ENCODE results near the gene POLR3K. TPM values are rescaled to one million over a fixed set of nuclear protein-coding genes. Genes with fewer than 3 reads are reported as not detected.

POLR3K gene
- total and polyA plus RNA-seq, 2 donors (not counting 3 experiments of a cell fraction or from before 2014, with no cell fraction given): 20.6 to 33.2 TPM

DNA sequence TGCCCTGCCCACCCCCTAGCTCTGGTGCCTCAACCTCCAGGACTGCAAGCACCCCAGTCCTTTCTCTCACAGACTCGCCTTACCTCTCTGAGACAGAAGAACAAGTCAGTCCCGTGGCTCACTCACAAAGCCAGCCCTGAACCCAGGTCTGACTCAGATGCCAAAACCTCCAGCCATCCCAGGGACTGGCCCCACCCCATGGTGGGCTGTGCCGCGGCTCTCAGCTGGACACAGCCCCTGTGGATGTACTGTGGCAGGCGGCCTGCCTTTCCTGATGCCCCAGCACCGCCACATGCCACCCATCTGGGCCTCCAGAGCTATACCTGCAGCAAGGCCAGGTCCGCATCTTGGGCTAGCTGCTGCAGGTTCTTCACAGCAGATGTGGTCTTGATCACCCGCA lies 44.4 kb upstream of the POLR3K start:
- Histone ChIP-seq H3K36me3 (ENCODE audit: control insufficient read depth in 2 of 2, extremely low read depth in 1 of 2, insufficient read depth in 2 of 2, low read length in 2 of 2) (peaks cover 0 to 15% of the 10 kb centered on the region in 2 experiments), H3K9ac (replicated peaks; ENCODE audit: extremely low read depth, insufficient read depth, low read length) (no peak overlapping the region), H2AFZ (ENCODE audit: low read depth, low read length) (no peak overlapping the region), H4K20me1 (replicated peaks; ENCODE audit: control insufficient read depth, extremely low read depth, insufficient read depth, low read length) (no peaks in the 10 kb centered on the region), H3K27ac (ENCODE audit: insufficient read depth, low read depth, low read length) (no peak overlapping the region), H3K9me3 (replicated peaks; ENCODE audit: control insufficient read depth, insufficient read depth, low read length) (no peaks in the 10 kb centered on the region), H3K27me3 (ENCODE audit: control insufficient read depth in 2 of 2, insufficient read depth in 2 of 2, low read length in 2 of 2) (no peaks in the 10 kb centered on the region), H3K4me2 (ENCODE audit: insufficient read depth, low read length) (no peak overlapping the region), H3K4me3 (replicated peaks in 1 of 3; ENCODE audit: insufficient read depth in 1 of 3, low read depth in 1 of 3, low read length in 3 of 3) (no peak overlapping the region), H3K9me1 (replicated peaks; ENCODE audit: control insufficient read depth, extremely low read depth, insufficient read depth, low read length) (no peaks in the 10 kb centered on the region), H3K79me2 (ENCODE audit: control insufficient read depth, insufficient read depth, low read length) (no peaks in the 10 kb centered on the region), H3K4me1 (ENCODE audit: control insufficient read depth, extremely low read depth, insufficient read depth, low read length) (peaks cover 5% of the 10 kb centered on the region)
- POLR2A ChIA-PET: no interaction called here
- intact Hi-C loops (cut with micrococcal nuclease) (loop anchor here (1.0 kb wide), 1 partner anchor 33 kb away; no protein-coding TSS in a partner anchor), dilution Hi-C loops (cut with MboI; ENCODE audit: extremely low pct_ligation_motif_present, low sequenced_read_pairs) (no loop called here)
- BruUV-seq (replicated peaks): no TSS peak
- CTCF ChIA-PET: interaction anchor here (0.7 to 17.6 kb wide), 11 partner anchors 9 to 264 kb away, joined by 3 to 790 read pairs (median 10); partner anchors contain the start of genes HBQ1, MPG and RHBDF1
- DNase-seq (ENCODE audit: low read depth, low spot score) (no peak), FAIRE-seq (no peak)
- TF ChIP-seq POLR2A (IDR thresholded peaks at IDR 0.05; ENCODE audit: low read depth, low read length) (no peak), GATA2 (IDR thresholded peaks at IDR 0.05; ENCODE audit: insufficient read depth, insufficient read length, low read depth, low read length) (no peak), FOS (IDR thresholded peaks at IDR 0.05; ENCODE audit: borderline replicate concordance, insufficient read depth, low read length) (no peak), JUN (IDR thresholded peaks at IDR 0.05; ENCODE audit: borderline replicate concordance, insufficient read depth, insufficient read length, low read depth) (no peak), MYC (IDR thresholded peaks at IDR 0.05; ENCODE audit: low read depth, low read length) (no peak), POLR2AphosphoS5 (IDR thresholded peaks at IDR 0.05; ENCODE audit: insufficient read depth, low read depth, low read length) (no peak), EZH2 (IDR thresholded peaks at IDR 0.05; ENCODE audit: borderline replicate concordance, low read depth, low read length, severe bottlenecking) (no peak), MAX (IDR thresholded peaks at IDR 0.05; ENCODE audit: insufficient read depth, insufficient read length) (no peak)
- TF ChIP-seq, protein P1, sequence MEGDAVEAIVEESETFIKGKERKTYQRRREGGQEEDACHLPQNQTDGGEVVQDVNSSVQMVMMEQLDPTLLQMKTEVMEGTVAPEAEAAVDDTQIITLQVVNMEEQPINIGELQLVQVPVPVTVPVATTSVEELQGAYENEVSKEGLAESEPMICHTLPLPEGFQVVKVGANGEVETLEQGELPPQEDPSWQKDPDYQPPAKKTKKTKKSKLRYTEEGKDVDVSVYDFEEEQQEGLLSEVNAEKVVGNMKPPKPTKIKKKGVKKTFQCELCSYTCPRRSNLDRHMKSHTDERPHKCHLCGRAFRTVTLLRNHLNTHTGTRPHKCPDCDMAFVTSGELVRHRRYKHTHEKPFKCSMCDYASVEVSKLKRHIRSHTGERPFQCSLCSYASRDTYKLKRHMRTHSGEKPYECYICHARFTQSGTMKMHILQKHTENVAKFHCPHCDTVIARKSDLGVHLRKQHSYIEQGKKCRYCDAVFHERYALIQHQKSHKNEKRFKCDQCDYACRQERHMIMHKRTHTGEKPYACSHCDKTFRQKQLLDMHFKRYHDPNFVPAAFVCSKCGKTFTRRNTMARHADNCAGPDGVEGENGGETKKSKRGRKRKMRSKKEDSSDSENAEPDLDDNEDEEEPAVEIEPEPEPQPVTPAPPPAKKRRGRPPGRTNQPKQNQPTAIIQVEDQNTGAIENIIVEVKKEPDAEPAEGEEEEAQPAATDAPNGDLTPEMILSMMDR (IDR thresholded peaks at IDR 0.05; ENCODE audit: extremely low read depth in 1 of 2, insufficient read depth in 1 of 2, low read depth in 1 of 2, low read length in 2 of 2): no peak

Data from endothelial cell of umbilical vein (primary cell).